Keratinocyte (primary cell): ENCODE data around the gene RFTN1. TPM values are rescaled to one million over a fixed set of nuclear protein-coding genes. Genes with fewer than 3 reads are reported as not detected.

Source experiments
- DNase-seq: peaks from one replicate; pipeline ENCODE4 v3.0.0-alpha.2; 2011; ENCODE audit warnings: low read depth, missing footprints, low spot score
- FAIRE-seq: peaks from 2 replicates; lab custom pipeline; 2011; peaks lifted over from hg19 to GRCh38; lab: Jason Lieb, UNC
- H2AFZ ChIP-seq: 2 replicates; pipeline ENCODE4 v1.6.0; 2012; ENCODE audit warnings: low read length, control low read depth, inconsistent platforms; ENCODE audit not compliant: control insufficient read depth
- H3K27ac ChIP-seq: 2 replicates; pipeline ENCODE4 v1.5.1; 2011; ENCODE audit warnings: low read length; ENCODE audit not compliant: control insufficient read depth, insufficient read depth
- H3K27me3 ChIP-seq: 3 replicates; pipeline ENCODE4 v1.6.0; 2011; ENCODE audit warnings: low read length; ENCODE audit not compliant: control insufficient read depth, insufficient read depth; ENCODE audit errors: extremely low read depth
- H3K36me3 ChIP-seq, 2 experiments: 2 replicates in 1 of 2; 3 replicates in 1 of 2; pipeline ENCODE4 v1.5.1; 2011; ENCODE audit warnings: low read length in 2 of 2, mild to moderate bottlenecking in 1 of 2; ENCODE audit not compliant: control insufficient read depth in 2 of 2, insufficient read depth in 2 of 2; ENCODE audit errors: extremely low read depth in 1 of 2
- H3K4me1 ChIP-seq: 3 replicates; pipeline ENCODE4 v1.5.1; 2011; ENCODE audit warnings: low read length; ENCODE audit not compliant: control insufficient read depth, insufficient read depth; ENCODE audit errors: extremely low read depth
- H3K4me2 ChIP-seq: 3 replicates; pipeline ENCODE4 v1.6.0; 2011; ENCODE audit warnings: low read depth, low read length; ENCODE audit not compliant: control insufficient read depth, insufficient read depth; ENCODE audit errors: extremely low read depth
- H3K4me3 ChIP-seq, 3 experiments: fragments of 200-600 bp in 1 of 3; sonication (generic) in 1 of 3; 2 replicates in 2 of 3; 3 replicates in 1 of 3; pipeline ENCODE4 v1.5.1; 2011 to 2016; ENCODE audit warnings: low read length in 3 of 3, mild to moderate bottlenecking in 3 of 3, control low read depth in 2 of 3, inconsistent platforms in 1 of 3, low read depth in 1 of 3, mixed read lengths in 1 of 3, mixed run types in 1 of 3, moderate library complexity in 1 of 3; ENCODE audit not compliant: control insufficient read depth in 2 of 3, insufficient read depth in 2 of 3; ENCODE audit errors: extremely low read depth in 1 of 3
- H3K79me2 ChIP-seq: 2 replicates; pipeline ENCODE4 v1.6.0; 2012; ENCODE audit warnings: low read length; ENCODE audit not compliant: control insufficient read depth, insufficient read depth
- H3K9ac ChIP-seq: 3 replicates; pipeline ENCODE4 v1.6.0; 2011; ENCODE audit warnings: low read length; ENCODE audit not compliant: control insufficient read depth, insufficient read depth; ENCODE audit errors: extremely low read depth
- H3K9me1 ChIP-seq: 3 replicates; pipeline ENCODE4 v1.6.0; 2011; ENCODE audit warnings: low read length; ENCODE audit not compliant: control insufficient read depth, insufficient read depth; ENCODE audit errors: extremely low read depth
- H3K9me3 ChIP-seq: 2 replicates; pipeline ENCODE4 v1.5.1; 2012; ENCODE audit warnings: low read depth, low read length; ENCODE audit not compliant: control insufficient read depth
- H4K20me1 ChIP-seq: 3 replicates; pipeline ENCODE4 v1.6.0; 2011; ENCODE audit warnings: low read length; ENCODE audit not compliant: control insufficient read depth, insufficient read depth; ENCODE audit errors: extremely low read depth
- EZH2 ChIP-seq: IDR thresholded peaks from one replicate; pipeline ENCODE4 v1.6.1; 2012; ENCODE audit warnings: inconsistent platforms, mild to moderate bottlenecking, low read length, moderate library complexity
- dilution Hi-C: fragments of 300-500 bp; cut with MboI; formaldehyde crosslinking; loops from one replicate; pipeline ENCODE4 v1.7.0; 2020; ENCODE audit warnings: low sequenced_read_pairs; ENCODE audit not compliant: extremely low pct_ligation_motif_present
- polyA plus RNA-seq, 5 experiments: library from polyadenylated mRNA; depleted of rRNA in 3 of 5; stranded (reverse) in 3 of 5; stranded (forward) in 1 of 5; unstranded in 1 of 5; fragments of >200 nt; gene quantifications; 1 replicate in 1 of 5; 2 replicates in 3 of 5; 3 replicates in 1 of 5; pipeline versions ENCODE4 v1.2.1 to v1.2.3, GENCODE V29; 2011 to 2012; ENCODE audit warnings: missing spikeins in 2 of 5, low read depth in 1 of 5, low replicate concordance in 1 of 5
- TF ChIP-seq, protein P1 (sequence below), 3 experiments: IDR thresholded peaks in 1 of 3; conservative IDR thresholded peaks in 1 of 3; optimal IDR thresholded peaks in 1 of 3; 2 replicates in 2 of 3; 3 replicates in 1 of 3; pipeline versions ENCODE3 to v1.5.1; 2011; ENCODE audit warnings: low read length in 3 of 3, mild to moderate bottlenecking in 3 of 3, moderate library complexity in 2 of 3, control low read depth in 1 of 3, inconsistent platforms in 1 of 3; ENCODE audit not compliant: insufficient read depth in 2 of 3; ENCODE audit errors: extremely low read depth in 1 of 3

Gene RFTN1
- polyA plus RNA-seq, 1 donor (not counting 4 experiments of a cell fraction or from before 2014, with no cell fraction given): 18.0 TPM

GRCh38 chr3:16280671-16281070, 232.8 kb downstream of the RFTN1 start:
- no peak overlapping the region for H3K9ac ChIP-seq
- H3K27ac ChIP-seq: no peak overlapping the region
- H4K20me1 ChIP-seq: no peaks in the 10 kb centered on the region
- H3K4me3 ChIP-seq: no peak overlapping the region
- peaks cover 9 to 12% of the 10 kb centered on the region in 2 experiments for H3K36me3 ChIP-seq
- H3K4me2 ChIP-seq: no peak overlapping the region
- FAIRE-seq (no peak), DNase-seq (no peak)
- no peaks in the 10 kb centered on the region for H3K27me3 ChIP-seq
- dilution Hi-C loops: no loop called here
- no peak overlapping the region for H2AFZ ChIP-seq
- H3K9me1 ChIP-seq: no peaks in the 10 kb centered on the region
- no peaks in the 10 kb centered on the region for H3K79me2 ChIP-seq
- no peaks in the 10 kb centered on the region for H3K4me1 ChIP-seq
- H3K9me3 ChIP-seq: no peaks in the 10 kb centered on the region
- TF ChIP-seq, protein P1, sequence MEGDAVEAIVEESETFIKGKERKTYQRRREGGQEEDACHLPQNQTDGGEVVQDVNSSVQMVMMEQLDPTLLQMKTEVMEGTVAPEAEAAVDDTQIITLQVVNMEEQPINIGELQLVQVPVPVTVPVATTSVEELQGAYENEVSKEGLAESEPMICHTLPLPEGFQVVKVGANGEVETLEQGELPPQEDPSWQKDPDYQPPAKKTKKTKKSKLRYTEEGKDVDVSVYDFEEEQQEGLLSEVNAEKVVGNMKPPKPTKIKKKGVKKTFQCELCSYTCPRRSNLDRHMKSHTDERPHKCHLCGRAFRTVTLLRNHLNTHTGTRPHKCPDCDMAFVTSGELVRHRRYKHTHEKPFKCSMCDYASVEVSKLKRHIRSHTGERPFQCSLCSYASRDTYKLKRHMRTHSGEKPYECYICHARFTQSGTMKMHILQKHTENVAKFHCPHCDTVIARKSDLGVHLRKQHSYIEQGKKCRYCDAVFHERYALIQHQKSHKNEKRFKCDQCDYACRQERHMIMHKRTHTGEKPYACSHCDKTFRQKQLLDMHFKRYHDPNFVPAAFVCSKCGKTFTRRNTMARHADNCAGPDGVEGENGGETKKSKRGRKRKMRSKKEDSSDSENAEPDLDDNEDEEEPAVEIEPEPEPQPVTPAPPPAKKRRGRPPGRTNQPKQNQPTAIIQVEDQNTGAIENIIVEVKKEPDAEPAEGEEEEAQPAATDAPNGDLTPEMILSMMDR (optimal IDR thresholded peaks at IDR 0.05 in 1 of 3, IDR thresholded peaks at IDR 0.05 in 1 of 3, conservative IDR thresholded peaks at IDR 0.05 in 1 of 3; ENCODE audit: extremely low read depth in 1 of 3, insufficient read depth in 2 of 3, low read length in 3 of 3): no peak
- no peak for TF ChIP-seq EZH2

DNA sequence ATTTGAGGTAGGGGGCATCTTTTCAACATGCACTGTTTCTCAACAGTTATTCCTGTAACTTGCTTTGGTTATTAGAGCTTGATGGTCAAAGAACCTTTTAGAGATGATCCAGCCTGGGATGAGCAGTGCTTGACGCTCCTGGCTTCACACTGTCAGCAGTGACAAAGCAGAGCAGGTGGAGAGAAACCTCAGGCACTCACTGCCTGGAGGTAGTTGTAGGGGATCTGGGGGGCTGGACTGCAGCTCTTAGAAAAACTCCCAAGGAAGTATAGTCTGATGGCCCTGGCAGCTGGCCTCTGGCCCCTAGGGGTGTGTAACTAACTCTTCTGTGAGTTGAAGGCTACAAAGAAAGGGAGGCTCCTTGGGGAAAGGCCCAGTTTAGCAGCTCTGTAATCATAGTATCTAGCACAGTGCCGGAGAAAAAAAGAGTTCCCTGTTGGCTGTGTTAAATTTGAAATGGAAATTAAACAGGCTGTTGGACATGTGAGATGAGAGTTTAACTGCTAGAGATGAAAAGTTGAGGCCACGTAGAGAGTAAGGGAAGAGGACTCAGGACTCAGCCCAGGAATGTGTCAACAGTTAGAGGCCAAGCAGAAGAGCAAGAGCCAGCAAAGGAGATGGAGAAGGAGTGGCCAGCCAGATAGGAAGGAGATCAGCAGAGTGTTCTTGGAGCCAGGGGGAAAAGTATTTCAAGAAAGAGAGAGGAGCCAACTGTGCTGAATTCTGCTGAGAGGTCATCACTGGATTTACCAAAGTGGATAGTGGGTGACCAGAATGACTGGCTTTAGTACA, 234.3 kb downstream of the RFTN1 start:
- dilution Hi-C loops: no loop called here
- TF ChIP-seq, protein P1 (optimal IDR thresholded peaks at IDR 0.05 in 1 of 3, IDR thresholded peaks at IDR 0.05 in 1 of 3, conservative IDR thresholded peaks at IDR 0.05 in 1 of 3; ENCODE audit: extremely low read depth in 1 of 3, insufficient read depth in 2 of 3, low read length in 3 of 3): no peak
- no peak for TF ChIP-seq EZH2
- Histone ChIP-seq H3K9me1 (no peaks in the 10 kb centered on the region), H2AFZ (no peak overlapping the region), H3K27me3 (no peaks in the 10 kb centered on the region), H3K9ac (no peak overlapping the region), H4K20me1 (no peaks in the 10 kb centered on the region), H3K4me1 (no peaks in the 10 kb centered on the region), H3K4me3 (no peak overlapping the region), H3K36me3 (peaks cover 9 to 12% of the 10 kb centered on the region in 2 experiments), H3K79me2 (no peaks in the 10 kb centered on the region), H3K4me2 (no peak overlapping the region), H3K27ac (no peak overlapping the region), H3K9me3 (no peaks in the 10 kb centered on the region)
- FAIRE-seq: no peak
- DNase-seq: no peak
